Activated T-helper 2 cell treated with anti-CD3 and anti-CD28 coated beads, Interferon-gamma antibody, Interleukin-2, Interleukin-4, amounts not matched to agents 10 μg/mL and 5 μg/mL and 100 μg/mL, durations not matched to agents 14 hours and 24 hours and 36 hours (primary cell): Measurements from ENCODE around the gene FNDC3A. TPM values are rescaled to one million over a fixed set of nuclear protein-coding genes. Genes with fewer than 3 reads are reported as not detected.
"Not testable (repeated sequence)": the region's sequence is repeated elsewhere in the genome, so short reads cannot be mapped to it uniquely, and the experiment has no call there.

Experiments used
- DNase-seq: peaks from one replicate; pipeline ENCODE4 v3.0.0; 2021; ENCODE audit warnings: low spot score
- H3K27ac Mint-ChIP-seq: one replicate; pipeline ENCODE4 v1.8.0; 2021; ENCODE audit warnings: mixed read lengths
- H3K27me3 Mint-ChIP-seq: one replicate; pipeline ENCODE4 v1.8.0; 2021; ENCODE audit warnings: low read depth, mixed read lengths
- H3K36me3 Mint-ChIP-seq: one replicate; pipeline ENCODE4 v1.8.0; 2021; ENCODE audit warnings: low read depth, mixed read lengths
- H3K4me1 Mint-ChIP-seq: one replicate; pipeline ENCODE4 v1.8.0; 2021; ENCODE audit warnings: low read depth, mixed read lengths
- H3K4me3 Mint-ChIP-seq: one replicate; pipeline ENCODE4 v1.8.0; 2021; ENCODE audit warnings: low read depth, mild to moderate bottlenecking, moderate library complexity, mixed read lengths
- H3K9me3 Mint-ChIP-seq: one replicate; pipeline ENCODE4 v1.8.0; 2021; ENCODE audit warnings: mixed read lengths
- intact Hi-C: fragments of 100-400 bp; cut with micrococcal nuclease; formaldehyde crosslinking; loops from one replicate; pipeline ENCODE4 v1.15.1; 2023
- total RNA-seq: library from RNA; stranded (reverse); gene quantifications from 2 replicates; pipeline ENCODE4 v1.2.3, GENCODE V29; 2022

The FNDC3A gene
- total RNA-seq, 1 donor from 2014 or later = 21.7 TPM

- Mint-ChIP-seq H3K4me1 (peaks cover 16% of the 10 kb centered on the region), H3K27me3 (no peaks in the 10 kb centered on the region), H3K9me3 (no peaks in the 10 kb centered on the region), H3K4me3 (peak overlapping the region; percentile 6), H3K27ac (no peak overlapping the region), H3K36me3 (peaks cover 28% of the 10 kb centered on the region)
- intact Hi-C loops = loop anchor here (5.0 kb wide), 1 partner anchor 329 kb away; the partner anchor contains the start of genes CAB39L and SETDB2
- no peak for DNase-seq
Measured at GRCh38 chr13:49113526-49114286, 138.0 kb downstream of the FNDC3A start.

- peaks cover 57% of the 10 kb centered on the region for H3K36me3 Mint-ChIP-seq
- DNase-seq = no peak
- intact Hi-C loops = no loop called here
- H3K4me1 Mint-ChIP-seq = peaks cover 20% of the 10 kb centered on the region
- no peak overlapping the region for H3K27ac Mint-ChIP-seq
- no peaks in the 10 kb centered on the region for H3K27me3 Mint-ChIP-seq
- no peak overlapping the region for H3K4me3 Mint-ChIP-seq
- H3K9me3 Mint-ChIP-seq = peaks cover 16% of the 10 kb centered on the region
Measured at GRCh38 chr13:49116873-49117272, 141.2 kb downstream of the FNDC3A start.

GRCh38 chr13:49118455-49118854 lies 142.7 kb downstream of the FNDC3A start:
- Mint-ChIP-seq H3K9me3 (peaks cover 17% of the 10 kb centered on the region), H3K4me1 (peaks cover 11% of the 10 kb centered on the region), H3K36me3 (peaks cover 67% of the 10 kb centered on the region)
- H3K27me3 Mint-ChIP-seq, intact Hi-C loops, H3K27ac Mint-ChIP-seq, H3K4me3 Mint-ChIP-seq, DNase-seq: not testable (repeated sequence)

GRCh38 chr13:49124693-49125304 lies 149.1 kb downstream of the FNDC3A start:
- Mint-ChIP-seq H3K27me3 (no peaks in the 10 kb centered on the region), H3K9me3 (peaks cover 12% of the 10 kb centered on the region), H3K4me3 (no peak overlapping the region), H3K4me1 (peaks cover 7% of the 10 kb centered on the region), H3K27ac (no peak overlapping the region), H3K36me3 (peaks cover 31% of the 10 kb centered on the region)
- intact Hi-C loops = no loop called here
- no peak for DNase-seq

- H3K4me3 Mint-ChIP-seq = no peak overlapping the region
- intact Hi-C loops = no loop called here
- peaks cover 7% of the 10 kb centered on the region for H3K4me1 Mint-ChIP-seq
- no peak overlapping the region for H3K27ac Mint-ChIP-seq
- H3K27me3 Mint-ChIP-seq = no peaks in the 10 kb centered on the region
- H3K36me3 Mint-ChIP-seq = peaks cover 23% of the 10 kb centered on the region
- no peak for DNase-seq
- peaks cover 9% of the 10 kb centered on the region for H3K9me3 Mint-ChIP-seq
Measured at GRCh38 chr13:49125964-49126524, 150.3 kb downstream of the FNDC3A start.

GRCh38 chr13:49132479-49133002 lies 156.8 kb downstream of the FNDC3A start:
- Mint-ChIP-seq H3K36me3 (peaks cover 40% of the 10 kb centered on the region), H3K4me1 (peaks cover 2% of the 10 kb centered on the region), H3K27ac (no peak overlapping the region), H3K27me3 (no peaks in the 10 kb centered on the region), H3K9me3 (no peaks in the 10 kb centered on the region), H3K4me3 (no peak overlapping the region)
- intact Hi-C loops = no loop called here
- DNase-seq = no peak

GRCh38 chr13:49134305-49134704 lies 158.6 kb downstream of the FNDC3A start:
- no peaks in the 10 kb centered on the region for H3K9me3 Mint-ChIP-seq
- H3K4me3 Mint-ChIP-seq = no peak overlapping the region
- H3K36me3 Mint-ChIP-seq = peaks cover 52% of the 10 kb centered on the region
- H3K27ac Mint-ChIP-seq = no peak overlapping the region
- peaks cover 2% of the 10 kb centered on the region for H3K4me1 Mint-ChIP-seq
- no peak for DNase-seq
- intact Hi-C loops = no loop called here
- H3K27me3 Mint-ChIP-seq = no peaks in the 10 kb centered on the region

GRCh38 chr13:49137138-49137643 lies 161.5 kb downstream of the FNDC3A start:
- Mint-ChIP-seq H3K4me1 (peaks cover 14% of the 10 kb centered on the region), H3K36me3 (peaks cover 55% of the 10 kb centered on the region)
- intact Hi-C loops, H3K4me3 Mint-ChIP-seq, H3K9me3 Mint-ChIP-seq, H3K27me3 Mint-ChIP-seq, H3K27ac Mint-ChIP-seq, DNase-seq: not testable (repeated sequence)

GRCh38 chr13:49140910-49141611 lies 165.3 kb downstream of the FNDC3A start:
- Mint-ChIP-seq H3K4me1 (peaks cover 16% of the 10 kb centered on the region), H3K27ac (peak overlapping the region; percentile 43), H3K9me3 (no peaks in the 10 kb centered on the region), H3K4me3 (no peak overlapping the region), H3K36me3 (peaks cover 54% of the 10 kb centered on the region), H3K27me3 (no peaks in the 10 kb centered on the region)
- no peak for DNase-seq
- intact Hi-C loops = no loop called here

GRCh38 chr13:49146950-49147355 lies 171.2 kb downstream of the FNDC3A start:
- peak overlapping the region; percentile 43 for H3K27ac Mint-ChIP-seq
- peaks cover 79% of the 10 kb centered on the region for H3K36me3 Mint-ChIP-seq
- peak overlapping the region; percentile 68 for H3K4me3 Mint-ChIP-seq
- H3K4me1 Mint-ChIP-seq = peaks cover 14% of the 10 kb centered on the region
- no peak for DNase-seq
- intact Hi-C loops = no loop called here
- H3K27me3 Mint-ChIP-seq = no peaks in the 10 kb centered on the region
- H3K9me3 Mint-ChIP-seq = peaks cover 36% of the 10 kb centered on the region

- Mint-ChIP-seq H3K4me3 (no peak overlapping the region), H3K36me3 (peaks cover 76% of the 10 kb centered on the region), H3K27me3 (no peaks in the 10 kb centered on the region), H3K27ac (no peak overlapping the region), H3K4me1 (peaks cover 14% of the 10 kb centered on the region), H3K9me3 (peaks cover 39% of the 10 kb centered on the region)
- DNase-seq = no peak
- intact Hi-C loops = no loop called here
Measured at GRCh38 chr13:49148405-49148804, 172.7 kb downstream of the FNDC3A start.

- H3K4me1 Mint-ChIP-seq, H3K27me3 Mint-ChIP-seq, H3K4me3 Mint-ChIP-seq, H3K27ac Mint-ChIP-seq, DNase-seq, intact Hi-C loops: not testable (repeated sequence)
- Mint-ChIP-seq H3K36me3 (peaks cover 51% of the 10 kb centered on the region), H3K9me3 (peaks cover 19% of the 10 kb centered on the region)
Measured at GRCh38 chr13:49157955-49158584, 182.4 kb downstream of the FNDC3A start.
